ENCODE measurements around the gene MUSK.

MUSK gene

GRCh38 chr9:110700953-110701352, 32.4 kb downstream of the MUSK start:
- DNase-seq = no peak

GRCh38 chr9:110703669-110704068, 35.1 kb downstream of the MUSK start:
- no peak for DNase-seq

GRCh38 chr9:110707419-110707818, 38.8 kb downstream of the MUSK start:
- DNase-seq = peak; percentile 92

- DNase-seq = peak; percentile 85
These were observed 41.8 kb downstream of the MUSK start for GRCh38 chr9:110710420-110710819.

DNA sequence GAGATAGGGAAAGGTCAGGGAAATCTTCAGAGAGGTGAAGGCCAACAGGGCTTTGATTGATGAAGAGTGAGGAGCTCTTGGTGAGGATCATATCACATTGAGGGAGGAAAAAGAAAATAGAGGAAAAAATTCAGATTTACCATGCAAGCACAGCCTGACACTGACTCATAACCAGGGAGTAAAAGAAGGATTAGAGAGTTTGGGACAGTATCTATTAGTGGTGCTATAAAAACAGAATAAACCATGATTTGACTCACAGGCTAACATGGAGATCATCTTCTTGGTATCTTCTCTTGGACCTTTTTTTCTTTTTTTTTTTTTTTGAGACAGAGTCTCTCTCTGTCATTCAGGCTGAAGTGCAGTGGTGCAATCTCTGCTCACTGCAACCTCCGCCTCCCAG, 44.4 kb downstream of the MUSK start:
- DNase-seq = no peak

GRCh38 chr9:110714314-110714713, 45.7 kb downstream of the MUSK start:
- DNase-seq = peak; percentile 84

- DNase-seq = no peak
These were observed 59.5 kb downstream of the MUSK start for GRCh38 chr9:110728058-110728457.

GRCh38 chr9:110729641-110730040, 61.0 kb downstream of the MUSK start:
- DNase-seq = no peak

GRCh38 chr9:110731437-110732028, 62.9 kb downstream of the MUSK start:
- DNase-seq = no peak

GRCh38 chr9:110738982-110739381, 70.4 kb downstream of the MUSK start:
- no peak for DNase-seq

DNA sequence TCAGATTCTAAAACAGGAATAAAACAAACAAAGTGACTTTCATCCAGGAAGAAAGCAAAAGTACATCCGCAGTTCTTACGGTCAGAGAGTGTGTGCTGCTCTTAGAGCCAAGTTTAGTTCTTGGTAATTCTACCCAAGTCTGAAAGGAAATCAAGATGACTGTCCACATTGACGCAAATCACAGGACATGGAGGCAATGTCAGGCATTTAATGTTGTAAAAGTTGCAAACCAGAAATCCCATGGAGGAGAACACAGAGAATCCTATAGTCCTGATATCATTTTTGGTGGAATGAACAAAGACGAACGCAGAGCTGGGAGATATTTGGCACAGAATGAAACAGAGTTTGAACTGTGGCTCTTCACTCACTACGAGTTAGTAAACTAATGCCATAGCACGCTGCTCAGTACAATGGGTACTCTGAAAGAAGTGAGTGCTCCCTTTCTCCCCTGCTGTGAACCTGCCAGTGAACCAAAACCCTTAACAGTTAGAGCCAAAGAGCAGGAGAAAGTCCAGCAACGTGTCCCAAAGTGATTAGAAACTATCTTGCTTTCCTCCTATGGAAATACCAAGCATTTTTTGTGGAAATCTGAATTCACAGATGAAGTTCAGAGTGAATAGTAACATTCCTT, 74.3 kb downstream of the MUSK start:
- DNase-seq = no peak

DNA sequence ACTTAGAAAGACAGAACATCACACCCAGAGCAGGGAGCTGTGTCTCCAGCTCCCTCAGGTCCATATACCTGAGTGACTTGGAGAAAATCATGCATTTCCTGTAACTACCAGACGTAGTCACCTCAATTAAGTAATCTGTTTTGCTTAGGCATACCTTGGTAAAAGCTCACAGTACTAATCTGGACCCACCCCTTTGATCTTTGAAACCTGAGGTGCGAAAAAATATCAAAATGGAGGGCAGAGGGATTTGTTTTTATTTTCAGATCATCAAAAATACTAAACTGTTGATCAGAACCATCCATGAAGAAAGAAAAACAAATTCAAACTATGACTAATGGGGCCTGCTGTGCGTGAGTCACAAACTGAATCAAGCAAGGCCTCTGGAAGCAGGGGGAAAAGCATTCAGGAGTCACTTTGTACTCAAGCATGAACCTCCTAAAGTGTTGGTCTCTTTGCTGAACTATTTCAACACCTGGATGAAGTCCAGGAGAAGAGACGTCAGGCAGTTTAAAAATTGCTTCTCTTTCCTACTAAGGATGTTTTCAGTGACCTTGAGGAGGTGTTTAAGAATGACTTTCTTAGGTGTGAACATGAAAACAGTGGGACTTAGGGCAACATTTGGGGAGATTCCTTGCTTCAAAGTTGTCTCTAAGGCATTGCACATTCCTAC, 76.3 kb downstream of the MUSK start:
- DNase-seq = no peak

DNA sequence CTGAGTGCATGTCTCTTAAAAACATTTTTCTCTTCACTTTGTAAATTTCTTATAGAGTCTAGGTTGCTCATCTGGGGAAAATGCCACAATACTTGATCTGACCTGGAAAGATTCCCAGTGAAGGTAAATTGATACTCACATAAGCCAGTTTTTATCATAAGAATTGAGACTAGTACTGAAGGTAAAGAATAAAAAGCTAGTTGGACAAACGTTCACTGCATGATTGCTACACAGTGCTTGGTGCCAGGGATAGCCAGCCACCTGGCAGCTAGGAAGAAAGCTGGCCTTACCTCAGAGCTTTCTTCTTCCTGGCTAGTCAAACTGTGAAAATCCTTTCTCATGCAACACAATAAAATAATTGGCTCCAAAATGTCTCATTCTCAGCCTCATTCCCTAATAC, 77.1 kb downstream of the MUSK start:
- no peak for DNase-seq

DNA sequence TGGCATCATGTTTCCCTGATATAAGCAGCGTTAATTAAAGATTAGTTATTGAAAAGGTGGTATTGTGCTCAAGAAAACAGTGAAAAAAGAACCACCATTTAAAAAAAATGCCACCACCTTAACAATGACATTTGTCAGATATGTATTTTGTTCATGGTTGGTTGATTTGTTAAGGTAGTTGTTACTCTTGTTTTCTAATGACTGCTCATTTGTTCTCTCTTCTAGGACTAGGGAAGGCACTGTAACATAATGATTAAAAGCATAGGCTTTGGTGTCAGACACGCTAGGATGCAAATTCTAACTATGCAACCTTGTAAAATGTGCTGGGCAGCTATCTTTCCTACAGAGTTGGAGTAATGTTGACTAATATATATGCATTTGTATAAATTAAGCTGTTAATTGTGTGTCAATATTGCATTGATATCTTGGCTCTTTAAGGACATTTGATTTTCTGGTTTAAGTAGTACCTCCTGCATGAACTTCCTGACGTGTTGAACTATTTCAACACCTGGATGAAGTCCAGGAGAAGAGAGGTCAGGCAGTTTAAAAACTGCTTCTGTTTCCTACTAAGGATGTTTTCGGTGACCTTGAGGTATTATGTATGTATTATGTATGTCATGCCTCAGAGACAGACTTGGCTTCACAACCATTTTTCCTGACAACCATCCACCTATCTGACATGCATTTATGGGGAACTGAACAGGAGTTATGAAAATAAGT, 77.8 kb downstream of the MUSK start:
- no peak for DNase-seq

GRCh38 chr9:110748251-110748893, 79.8 kb downstream of the MUSK start:
- no peak for DNase-seq

DNA sequence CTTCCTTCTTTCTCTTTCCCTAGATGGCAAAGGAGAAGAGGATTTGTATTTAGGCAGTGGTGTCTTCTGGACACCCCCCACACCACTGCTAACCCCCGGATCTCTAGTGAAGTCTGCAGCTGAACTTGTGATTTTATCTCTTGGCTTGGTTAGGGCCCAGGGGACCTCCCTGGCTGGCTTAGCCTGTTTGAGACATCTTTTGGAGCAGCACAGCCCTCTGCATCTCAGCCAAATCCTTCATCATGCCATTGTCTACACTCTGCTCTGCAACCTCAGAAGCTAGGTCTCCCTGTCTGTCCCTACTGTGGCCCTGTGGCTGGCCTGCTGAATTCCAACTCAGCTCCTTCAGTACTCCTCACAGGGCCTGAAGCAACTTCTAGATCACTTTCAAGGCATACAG, 81.7 kb downstream of the MUSK start:
- DNase-seq = no peak

GRCh38 chr9:110751971-110752370, 83.4 kb downstream of the MUSK start:
- no peak for DNase-seq

DNA sequence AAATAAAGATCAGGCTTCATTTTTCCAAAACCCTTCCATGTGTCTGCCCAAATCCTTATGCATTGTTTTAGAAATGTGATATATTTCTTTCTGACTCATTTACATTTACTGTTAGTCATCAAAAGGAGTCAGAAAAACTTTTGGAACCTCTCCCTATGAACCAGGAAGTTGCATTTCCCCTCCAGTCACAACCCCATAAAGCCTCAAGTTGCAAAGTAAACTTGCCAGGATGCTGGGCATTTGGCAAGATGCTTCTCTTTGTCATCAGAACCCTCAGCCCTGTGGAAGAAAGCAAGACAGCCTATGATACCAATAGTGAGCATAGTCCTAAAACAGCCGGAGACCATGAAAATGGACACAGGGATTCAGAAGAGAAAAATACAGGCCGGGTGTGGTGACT, 84.2 kb downstream of the MUSK start:
- no peak for DNase-seq

DNA sequence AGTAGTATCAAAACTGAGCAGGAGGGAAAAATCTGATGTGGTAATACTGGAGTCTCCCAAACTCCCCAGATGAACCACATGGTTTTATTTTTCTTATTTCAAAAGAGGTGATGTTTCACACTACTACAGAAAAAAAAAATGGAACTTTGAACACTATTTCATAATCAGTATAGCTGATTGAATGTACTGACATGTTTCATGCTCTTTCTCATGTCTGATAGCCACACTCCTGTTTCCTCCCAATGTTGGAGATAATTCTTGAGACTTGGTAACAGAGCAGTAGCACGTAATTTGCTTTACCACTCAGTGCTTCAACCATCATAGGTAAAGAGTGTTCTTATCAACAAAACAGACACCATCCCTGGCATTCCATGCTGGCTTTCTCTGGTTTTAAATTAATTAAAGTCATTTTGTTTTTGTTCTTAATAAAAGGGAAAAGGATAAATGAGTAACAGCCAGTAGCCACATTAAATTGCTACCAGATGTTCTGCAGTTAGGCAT, 85.2 kb downstream of the MUSK start:
- DNase-seq = no peak

GRCh38 chr9:110755179-110755578, 86.6 kb downstream of the MUSK start:
- DNase-seq = no peak

- no peak for DNase-seq
These were observed 89.6 kb downstream of the MUSK start for GRCh38 chr9:110758201-110758600.

DNA sequence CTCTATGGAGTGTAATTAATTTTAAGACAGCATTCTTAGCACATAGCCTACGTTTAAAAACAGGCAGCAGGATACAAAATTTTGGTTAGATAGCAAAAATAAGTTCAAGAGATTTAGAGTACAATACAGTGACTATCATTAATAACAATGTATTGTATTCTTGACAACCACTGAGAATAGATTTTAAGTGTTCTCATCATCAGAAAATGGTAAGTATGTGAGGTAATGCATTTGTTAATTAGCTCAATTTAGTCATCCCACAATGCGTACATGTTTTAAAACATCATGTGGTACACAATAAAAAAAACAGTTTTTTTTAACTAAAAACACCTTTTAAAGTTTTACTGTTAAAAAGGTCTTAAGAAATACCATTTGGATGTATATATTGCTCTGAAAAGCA, 94.2 kb downstream of the MUSK start:
- DNase-seq = no peak

- DNase-seq = no peak
These were observed 95.0 kb downstream of the MUSK start for GRCh38 chr9:110763568-110763967.

Measured in NCI-H2029 treated with DMSO at 0.1 percent for 48 hours (cell line).